Left lung (tissue), 10 donors: ENCODE measurements around the gene PLEKHA7. TPM values are rescaled to one million over a fixed set of nuclear protein-coding genes. Genes with fewer than 3 reads are reported as not detected.
A peak's percentile ranks its signal among the peaks of the same experiment; 100 is the strongest.

Experiments used
- ATAC-seq: fragments of 200-7000 bp; cut with Tn5 transposase; one replicate; pipeline ENCODE4 v1.9.1; 2020; ENCODE audit warnings: moderate library complexity
- DNase-seq, 4 donors: peaks; one replicate each; pipeline ENCODE4 v3.0.0-alpha.2; 2013 to 2020
- H3K27ac ChIP-seq, 2 donors: fragments of 200-600 bp; sonication (generic) in 1 of 2; one replicate each; pipeline versions ENCODE4 v1.5.0 to v1.8.0; 2020 to 2021
- H3K27me3 ChIP-seq, 2 donors: fragments of 200-600 bp; sonication (generic) in 1 of 2; one replicate each; pipeline versions ENCODE4 v1.5.0 to v1.8.0; 2020 to 2021
- H3K36me3 ChIP-seq, 2 donors: fragments of 200-600 bp; sonication (generic) in 1 of 2; one replicate each; pipeline versions ENCODE4 v1.5.0 to v1.8.0; 2020 to 2021
- H3K4me1 ChIP-seq, 2 donors: fragments of 200-600 bp; one replicate each; pipeline ENCODE4 v1.8.0; 2021
- H3K4me3 ChIP-seq, 2 donors: fragments of 200-600 bp; sonication (generic) in 1 of 2; one replicate each; pipeline versions ENCODE4 v1.5.0 to v1.8.0; 2020 to 2021; ENCODE audit warnings: mild to moderate bottlenecking in 1 of 2
- H3K9me3 ChIP-seq, 2 donors: fragments of 200-600 bp; sonication (generic) in 1 of 2; one replicate each; pipeline versions ENCODE4 v1.5.0 to v1.8.0; 2020 to 2021
- intact Hi-C, 2 donors: fragments of 100-400 bp; cut with DNase I; formaldehyde crosslinking; loops; one replicate each; pipeline versions ENCODE4 v1.11.2 to v1.14.2; 2022
- polyA plus RNA-seq, 6 donors: library from polyadenylated mRNA; unstranded; fragments of 120-200 nt; gene quantifications; one replicate each; pipeline ENCODE4 v1.2.1, GENCODE V29; 2013; ENCODE audit not compliant: insufficient read length in 6 of 6
- total RNA-seq, 2 donors: library from RNA; stranded (reverse); fragmentation: NEBNext Ultra II Directional; extraction: Animal tissue kit (Norgen Biotek cat#: 25700); gene quantifications; one replicate each; pipeline ENCODE4 v1.2.1, GENCODE V29; 2021
- TF ChIP-seq, protein P1 (sequence below), 2 donors: fragments of 200-600 bp; sonication (generic) in 1 of 2; IDR thresholded peaks; one replicate each; pipeline versions ENCODE4 v1.5.0 to v1.8.0; 2021; ENCODE audit warnings: antibody characterized with exemption in 2 of 2
- donor health status: DM: no; HTN: yes; CAD: no.
- donor health status: DM: no; HTN: no; CAD: no.

PLEKHA7 gene
- total and polyA plus RNA-seq, 8 donors, result 24.4 to 33.7 (median 29.6) TPM

DNA sequence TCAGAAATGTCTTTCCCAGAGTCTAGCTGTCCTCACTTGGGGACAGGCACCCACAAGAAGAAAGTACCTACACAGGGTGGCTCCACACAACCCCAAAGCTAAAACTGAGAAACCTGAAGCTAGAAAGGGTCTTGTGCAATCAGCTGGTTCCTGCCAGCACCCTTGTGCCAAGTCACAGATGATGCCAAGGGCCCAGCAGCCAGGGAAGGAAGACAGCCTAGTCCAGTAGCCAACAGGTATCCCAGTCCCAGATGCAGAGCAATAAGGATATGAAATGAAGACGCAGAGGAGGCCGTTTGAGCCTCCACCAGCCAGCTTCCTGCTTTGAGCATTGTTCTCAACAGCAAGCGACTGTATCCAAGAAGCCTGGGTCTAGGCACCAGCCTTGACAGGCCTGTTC lies 6.1 kb downstream of the PLEKHA7 start:
- DNase-seq (no peak), ATAC-seq (peak; percentile 22)
- Histone ChIP-seq H3K27me3 (peaks cover 0 to 21% of the 10 kb centered on the region in 2 donors), H3K36me3 (no peaks in the 10 kb centered on the region), H3K27ac (no peak overlapping the region), H3K4me3 (no peak overlapping the region), H3K4me1 (peaks cover 0 to 3% of the 10 kb centered on the region in 2 donors), H3K9me3 (no peaks in the 10 kb centered on the region)
- intact Hi-C loops, result no loop called here
- TF ChIP-seq, protein P1, sequence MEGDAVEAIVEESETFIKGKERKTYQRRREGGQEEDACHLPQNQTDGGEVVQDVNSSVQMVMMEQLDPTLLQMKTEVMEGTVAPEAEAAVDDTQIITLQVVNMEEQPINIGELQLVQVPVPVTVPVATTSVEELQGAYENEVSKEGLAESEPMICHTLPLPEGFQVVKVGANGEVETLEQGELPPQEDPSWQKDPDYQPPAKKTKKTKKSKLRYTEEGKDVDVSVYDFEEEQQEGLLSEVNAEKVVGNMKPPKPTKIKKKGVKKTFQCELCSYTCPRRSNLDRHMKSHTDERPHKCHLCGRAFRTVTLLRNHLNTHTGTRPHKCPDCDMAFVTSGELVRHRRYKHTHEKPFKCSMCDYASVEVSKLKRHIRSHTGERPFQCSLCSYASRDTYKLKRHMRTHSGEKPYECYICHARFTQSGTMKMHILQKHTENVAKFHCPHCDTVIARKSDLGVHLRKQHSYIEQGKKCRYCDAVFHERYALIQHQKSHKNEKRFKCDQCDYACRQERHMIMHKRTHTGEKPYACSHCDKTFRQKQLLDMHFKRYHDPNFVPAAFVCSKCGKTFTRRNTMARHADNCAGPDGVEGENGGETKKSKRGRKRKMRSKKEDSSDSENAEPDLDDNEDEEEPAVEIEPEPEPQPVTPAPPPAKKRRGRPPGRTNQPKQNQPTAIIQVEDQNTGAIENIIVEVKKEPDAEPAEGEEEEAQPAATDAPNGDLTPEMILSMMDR (IDR thresholded peaks at IDR 0.05), result no peak

DNA sequence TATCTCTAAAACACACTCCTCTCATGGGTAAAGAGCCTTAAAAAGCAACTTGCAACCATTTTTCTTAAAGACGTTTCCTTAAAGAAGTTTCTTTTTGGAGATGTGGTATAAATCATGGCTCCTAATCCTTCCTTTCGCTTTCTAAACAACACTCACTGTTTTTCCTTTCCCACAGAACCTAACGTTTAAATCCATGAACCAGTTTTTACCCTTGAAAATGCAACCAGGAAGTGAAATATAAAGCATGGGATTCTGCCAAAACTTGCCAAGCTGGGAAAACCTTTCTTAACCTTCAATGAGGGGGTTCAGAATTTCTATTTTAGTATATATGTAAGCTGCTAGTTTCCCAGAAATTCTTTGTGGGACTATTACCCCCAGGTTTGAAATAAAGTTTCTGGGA lies 8.6 kb downstream of the PLEKHA7 start:
- no peak for ATAC-seq
- DNase-seq, result no peak
- TF ChIP-seq, protein P1 (IDR thresholded peaks at IDR 0.05), result no peak

DNA sequence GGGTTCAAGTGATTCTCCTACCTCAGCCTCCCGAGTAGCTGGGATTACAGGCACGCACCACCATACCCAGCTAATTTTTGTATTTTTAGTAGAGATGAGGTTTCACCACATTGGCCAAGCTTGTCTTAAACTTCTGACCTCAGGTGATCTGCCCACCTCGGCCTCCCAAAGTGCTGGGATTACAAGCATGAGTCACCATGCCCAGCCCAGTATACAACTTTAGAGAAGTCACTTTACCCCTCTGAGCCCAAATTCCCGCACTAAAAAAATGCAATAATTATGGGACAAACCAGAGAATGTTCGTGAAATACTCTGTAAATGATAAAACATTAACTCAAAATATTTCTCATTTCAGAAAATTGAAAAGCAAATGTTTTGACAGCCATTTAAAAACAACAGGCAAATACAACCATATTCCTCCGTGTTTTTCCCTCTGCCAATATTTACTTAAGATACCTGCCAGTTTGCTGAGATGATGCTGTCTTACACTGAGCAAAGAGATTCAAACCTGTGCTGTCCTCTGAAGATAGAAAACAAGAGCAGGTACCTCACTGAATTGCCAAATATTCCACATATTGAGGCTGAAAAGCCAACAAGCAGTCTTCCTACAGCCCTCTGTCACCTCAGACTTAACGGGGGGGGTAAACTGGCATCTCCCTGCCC lies 9.6 kb downstream of the PLEKHA7 start:
- DNase-seq, result no peak
- TF ChIP-seq, protein P1 (IDR thresholded peaks at IDR 0.05), result no peak
- Histone ChIP-seq H3K9me3 (no peaks in the 10 kb centered on the region), H3K36me3 (no peaks in the 10 kb centered on the region), H3K27ac (no peak overlapping the region), H3K27me3 (no peaks in the 10 kb centered on the region), H3K4me3 (no peak overlapping the region), H3K4me1 (no peaks in the 10 kb centered on the region)
- no peak for ATAC-seq
- intact Hi-C loops, result no loop called here

More for the DNA sequence above, 8.6 kb downstream of the PLEKHA7 start:
- Histone ChIP-seq H3K27me3 (no peaks in the 10 kb centered on the region), H3K4me3 (no peak overlapping the region), H3K4me1 (no peaks in the 10 kb centered on the region), H3K27ac (no peak overlapping the region), H3K36me3 (no peaks in the 10 kb centered on the region), H3K9me3 (no peaks in the 10 kb centered on the region)
- intact Hi-C loops, result no loop called here

DNA sequence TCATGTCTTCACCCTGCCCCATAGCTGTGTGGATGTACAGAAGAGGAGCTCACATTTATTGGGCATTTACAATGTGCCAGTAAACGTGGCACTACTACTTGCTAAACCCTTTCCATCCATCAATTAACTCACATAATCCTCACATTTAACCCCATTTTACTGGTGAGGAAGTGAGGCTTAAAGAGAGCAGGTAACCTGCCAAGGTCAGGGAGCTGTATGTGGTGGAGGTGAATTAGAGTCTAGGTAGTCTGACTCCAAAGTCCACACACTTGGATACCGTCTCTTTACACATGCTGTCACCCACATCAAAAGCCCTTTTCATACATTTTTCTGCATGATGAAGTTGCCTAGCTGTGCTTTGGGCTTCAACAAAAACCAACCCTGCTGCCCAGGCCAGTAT lies 10.8 kb downstream of the PLEKHA7 start:
- TF ChIP-seq, protein P1 (IDR thresholded peaks at IDR 0.05), result no peak
- Histone ChIP-seq H3K4me3 (no peak overlapping the region), H3K4me1 (no peaks in the 10 kb centered on the region), H3K27ac (no peak overlapping the region), H3K27me3 (no peaks in the 10 kb centered on the region), H3K36me3 (no peaks in the 10 kb centered on the region), H3K9me3 (no peaks in the 10 kb centered on the region)
- ATAC-seq, result no peak
- intact Hi-C loops, result no loop called here
- no peak for DNase-seq

DNA sequence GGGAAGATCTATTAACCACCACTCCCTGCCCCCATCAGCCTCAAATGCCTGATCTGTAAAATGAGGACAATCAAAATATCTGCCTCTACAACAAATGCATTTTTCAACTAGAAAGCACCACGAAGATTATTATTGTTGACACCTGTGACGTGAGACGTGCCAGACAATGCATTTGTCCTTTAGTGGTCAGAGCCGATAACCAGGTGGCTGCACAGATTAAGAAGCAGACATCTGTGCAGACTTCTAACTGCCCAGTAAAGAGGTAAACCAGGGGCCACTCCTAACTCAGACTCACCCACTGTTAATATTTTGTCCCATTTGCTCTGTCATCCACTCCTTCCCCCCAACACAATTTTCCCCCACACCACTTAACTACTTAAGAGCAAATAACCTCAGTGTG lies 11.7 kb downstream of the PLEKHA7 start:
- Histone ChIP-seq H3K9me3 (no peaks in the 10 kb centered on the region), H3K27ac (no peak overlapping the region), H3K36me3 (no peaks in the 10 kb centered on the region), H3K4me3 (no peak overlapping the region), H3K4me1 (no peaks in the 10 kb centered on the region), H3K27me3 (no peaks in the 10 kb centered on the region)
- DNase-seq, result no peak
- intact Hi-C loops, result no loop called here
- TF ChIP-seq, protein P1 (IDR thresholded peaks at IDR 0.05), result no peak
- peak; percentile 50 for ATAC-seq
